ENCODE data around the gene ZNF620.

DNA sequence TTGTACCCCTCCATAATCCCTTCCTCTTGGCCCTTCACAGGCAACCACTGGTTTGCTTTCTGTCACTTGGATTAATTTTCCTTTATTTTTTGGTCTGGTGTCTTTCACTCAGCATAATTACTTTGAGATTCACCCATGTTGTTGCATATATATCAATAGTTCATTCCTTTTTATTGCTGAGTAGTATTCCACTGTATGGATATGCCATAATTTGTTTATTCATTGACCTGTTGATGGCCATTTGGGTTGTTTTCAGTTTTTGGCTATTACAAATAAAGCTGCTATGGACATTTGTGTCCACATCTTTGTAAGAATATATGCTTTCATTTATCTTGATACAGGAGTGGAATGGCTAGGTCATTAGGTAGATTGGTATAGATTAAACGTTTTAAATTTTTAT lies 13.0 kb downstream of the ZNF620 start:
- TF ChIP-seq, protein P1, sequence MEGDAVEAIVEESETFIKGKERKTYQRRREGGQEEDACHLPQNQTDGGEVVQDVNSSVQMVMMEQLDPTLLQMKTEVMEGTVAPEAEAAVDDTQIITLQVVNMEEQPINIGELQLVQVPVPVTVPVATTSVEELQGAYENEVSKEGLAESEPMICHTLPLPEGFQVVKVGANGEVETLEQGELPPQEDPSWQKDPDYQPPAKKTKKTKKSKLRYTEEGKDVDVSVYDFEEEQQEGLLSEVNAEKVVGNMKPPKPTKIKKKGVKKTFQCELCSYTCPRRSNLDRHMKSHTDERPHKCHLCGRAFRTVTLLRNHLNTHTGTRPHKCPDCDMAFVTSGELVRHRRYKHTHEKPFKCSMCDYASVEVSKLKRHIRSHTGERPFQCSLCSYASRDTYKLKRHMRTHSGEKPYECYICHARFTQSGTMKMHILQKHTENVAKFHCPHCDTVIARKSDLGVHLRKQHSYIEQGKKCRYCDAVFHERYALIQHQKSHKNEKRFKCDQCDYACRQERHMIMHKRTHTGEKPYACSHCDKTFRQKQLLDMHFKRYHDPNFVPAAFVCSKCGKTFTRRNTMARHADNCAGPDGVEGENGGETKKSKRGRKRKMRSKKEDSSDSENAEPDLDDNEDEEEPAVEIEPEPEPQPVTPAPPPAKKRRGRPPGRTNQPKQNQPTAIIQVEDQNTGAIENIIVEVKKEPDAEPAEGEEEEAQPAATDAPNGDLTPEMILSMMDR (IDR thresholded peaks at IDR 0.05; ENCODE audit: insufficient read depth, low read depth, low read length), result no peak
- TF ChIP-seq EZH2 (IDR thresholded peaks at IDR 0.05; ENCODE audit: insufficient read depth, low read length), result no peak

Data from astrocyte (in vitro differentiated cells and primary cell).